ENCODE results near the gene CHN2. TPM values are rescaled to one million over a fixed set of nuclear protein-coding genes. Genes with fewer than 3 reads are reported as not detected.

CHN2 gene
- total RNA-seq, 2 experiments from 2014 or later, result 1.7 to 1.8 TPM

DNA sequence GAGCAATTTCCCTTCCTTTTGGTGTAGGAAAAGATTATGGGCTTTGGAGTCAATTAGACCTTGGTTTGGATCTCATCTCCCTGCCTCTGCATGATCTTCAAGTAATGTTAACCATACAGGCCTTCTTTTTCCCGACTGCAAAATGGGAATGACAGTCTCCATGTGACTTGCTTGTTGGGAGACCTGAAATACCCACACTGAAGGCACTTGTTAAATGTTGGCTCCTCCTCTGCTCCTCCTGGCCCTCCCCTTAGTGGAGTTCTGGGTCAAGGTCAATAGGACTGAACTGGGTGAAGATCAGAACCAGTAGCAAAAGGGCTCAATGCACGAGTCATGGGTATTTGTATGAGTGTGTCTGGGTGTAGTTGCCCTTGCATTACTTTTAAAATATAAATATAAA lies 189.7 kb downstream of the CHN2 start:
- no peak overlapping the region for H3K27ac Mint-ChIP-seq
- no peaks in the 10 kb centered on the region for H3K36me3 Mint-ChIP-seq (ENCODE audit: low read depth)
- TF ChIP-seq, protein P1, sequence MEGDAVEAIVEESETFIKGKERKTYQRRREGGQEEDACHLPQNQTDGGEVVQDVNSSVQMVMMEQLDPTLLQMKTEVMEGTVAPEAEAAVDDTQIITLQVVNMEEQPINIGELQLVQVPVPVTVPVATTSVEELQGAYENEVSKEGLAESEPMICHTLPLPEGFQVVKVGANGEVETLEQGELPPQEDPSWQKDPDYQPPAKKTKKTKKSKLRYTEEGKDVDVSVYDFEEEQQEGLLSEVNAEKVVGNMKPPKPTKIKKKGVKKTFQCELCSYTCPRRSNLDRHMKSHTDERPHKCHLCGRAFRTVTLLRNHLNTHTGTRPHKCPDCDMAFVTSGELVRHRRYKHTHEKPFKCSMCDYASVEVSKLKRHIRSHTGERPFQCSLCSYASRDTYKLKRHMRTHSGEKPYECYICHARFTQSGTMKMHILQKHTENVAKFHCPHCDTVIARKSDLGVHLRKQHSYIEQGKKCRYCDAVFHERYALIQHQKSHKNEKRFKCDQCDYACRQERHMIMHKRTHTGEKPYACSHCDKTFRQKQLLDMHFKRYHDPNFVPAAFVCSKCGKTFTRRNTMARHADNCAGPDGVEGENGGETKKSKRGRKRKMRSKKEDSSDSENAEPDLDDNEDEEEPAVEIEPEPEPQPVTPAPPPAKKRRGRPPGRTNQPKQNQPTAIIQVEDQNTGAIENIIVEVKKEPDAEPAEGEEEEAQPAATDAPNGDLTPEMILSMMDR (IDR thresholded peaks at IDR 0.05), result no peak
- H3K9me3 Mint-ChIP-seq, result no peaks in the 10 kb centered on the region
- ChIA-PET POLR2A (no interaction called here), CTCF (no interaction called here)
- H3K27me3 Mint-ChIP-seq, result no peaks in the 10 kb centered on the region
- no peak for ATAC-seq
- no peaks in the 10 kb centered on the region for H3K4me1 Mint-ChIP-seq (ENCODE audit: low read depth)
- DNase-seq, result no peak
- no peak overlapping the region for H3K4me3 Mint-ChIP-seq
- intact Hi-C loops (cut with micrococcal nuclease), result no loop called here

DNA sequence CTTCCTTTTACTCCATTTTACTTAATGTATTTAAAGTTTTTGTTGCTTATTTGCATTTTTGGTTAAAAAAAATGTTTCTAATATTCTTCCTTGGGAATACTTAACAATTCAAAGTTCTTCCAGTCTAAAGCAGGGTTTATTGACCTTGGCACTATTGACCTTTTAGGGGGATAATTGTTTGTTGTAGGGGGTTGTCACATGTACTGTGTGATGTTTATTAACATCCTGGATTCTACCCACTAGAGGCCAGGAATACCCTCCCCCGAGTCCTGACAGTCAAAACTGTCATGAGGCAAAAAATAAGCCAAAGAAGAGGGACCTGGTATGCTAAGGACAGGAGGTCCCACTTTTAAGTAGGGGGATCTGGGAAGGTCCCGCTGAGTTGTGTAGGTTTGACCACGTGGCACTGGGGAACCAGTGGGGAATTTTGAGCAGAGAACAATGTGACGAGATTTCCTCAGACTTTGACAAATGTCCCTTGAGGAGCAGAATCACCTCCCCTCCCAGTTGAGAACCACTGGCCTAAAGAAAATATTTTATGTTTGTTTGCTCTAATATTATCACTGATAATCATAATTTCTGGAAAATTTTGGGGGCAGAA lies 190.7 kb downstream of the CHN2 start:
- ChIA-PET POLR2A (no interaction called here), CTCF (no interaction called here)
- Mint-ChIP-seq H3K36me3 (ENCODE audit: low read depth) (no peaks in the 10 kb centered on the region), H3K4me1 (ENCODE audit: low read depth) (no peaks in the 10 kb centered on the region), H3K4me3 (no peak overlapping the region), H3K9me3 (no peaks in the 10 kb centered on the region), H3K27me3 (no peaks in the 10 kb centered on the region), H3K27ac (no peak overlapping the region)
- intact Hi-C loops (cut with micrococcal nuclease), result no loop called here
- ATAC-seq (no peak), DNase-seq (no peak)
- TF ChIP-seq, protein P1 (IDR thresholded peaks at IDR 0.05), result no peak

DNA sequence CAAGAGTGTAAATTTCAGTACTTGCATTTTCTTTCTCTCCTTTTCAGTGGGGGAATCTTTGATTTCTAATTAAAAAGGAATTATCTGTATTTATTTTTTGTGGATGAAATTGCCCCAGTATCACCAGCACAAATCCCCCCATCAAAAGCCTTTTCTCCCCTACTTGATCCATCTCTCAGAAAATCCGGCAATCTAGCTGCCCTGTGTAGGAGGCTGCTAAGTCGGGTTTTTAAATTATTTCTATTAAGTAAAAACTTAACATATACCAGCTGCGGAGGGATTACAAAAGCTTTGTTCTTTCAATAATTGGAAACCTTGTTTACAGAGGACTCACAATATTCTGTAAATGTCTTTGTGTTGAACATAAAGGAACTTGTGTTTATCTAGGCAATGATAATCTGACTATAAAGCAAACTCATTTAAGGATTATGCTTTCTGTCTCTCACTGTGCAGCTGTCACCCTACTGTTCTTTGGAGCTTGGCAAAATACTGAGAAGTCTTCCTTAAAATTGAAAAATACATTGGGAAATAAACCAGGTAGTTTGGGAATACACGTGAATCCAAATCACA lies 191.7 kb downstream of the CHN2 start:
- no peaks in the 10 kb centered on the region for H3K9me3 Mint-ChIP-seq

DNA sequence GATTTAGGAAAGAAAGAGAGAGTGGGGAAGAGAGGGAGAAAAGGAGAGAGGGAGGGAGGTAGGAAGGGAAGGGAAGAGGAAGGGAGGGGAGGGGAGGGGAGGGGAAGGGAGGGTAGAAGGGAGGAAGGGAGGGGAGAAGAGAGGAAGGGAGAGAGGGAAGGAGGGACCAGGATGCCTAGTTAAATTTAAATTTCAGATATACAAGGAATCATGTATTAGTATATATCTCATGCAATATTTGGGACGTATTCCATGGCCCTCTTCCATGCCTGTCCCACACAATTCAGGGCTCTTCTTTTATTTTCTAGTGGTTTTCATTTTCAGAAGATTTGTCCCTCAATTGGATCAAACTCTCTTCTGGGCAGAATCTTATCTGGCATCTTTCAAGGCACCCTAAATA lies 196.7 kb downstream of the CHN2 start:
- H3K4me1 Mint-ChIP-seq (ENCODE audit: low read depth), result no peaks in the 10 kb centered on the region
- no peaks in the 10 kb centered on the region for H3K36me3 Mint-ChIP-seq (ENCODE audit: low read depth)
- no peaks in the 10 kb centered on the region for H3K9me3 Mint-ChIP-seq
- ChIA-PET POLR2A (no interaction called here), CTCF (interaction anchor here (0.6 to 1.7 kb wide), 2 partner anchors 17 to 202 kb away, joined by 3 to 7 read pairs; no protein-coding TSS in a partner anchor)
- H3K27ac Mint-ChIP-seq, result no peak overlapping the region
- H3K27me3 Mint-ChIP-seq, result no peaks in the 10 kb centered on the region
- ATAC-seq, result no peak
- intact Hi-C loops (cut with micrococcal nuclease), result no loop called here
- TF ChIP-seq, protein P1 (IDR thresholded peaks at IDR 0.05), result no peak
- H3K4me3 Mint-ChIP-seq, result no peak overlapping the region
- no peak for DNase-seq

More for the DNA sequence above, 191.7 kb downstream of the CHN2 start:
- no peaks in the 10 kb centered on the region for H3K4me1 Mint-ChIP-seq (ENCODE audit: low read depth)
- DNase-seq (no peak), ATAC-seq (no peak)
- ChIA-PET POLR2A (no interaction called here), CTCF (no interaction called here)
- no peak overlapping the region for H3K27ac Mint-ChIP-seq
- intact Hi-C loops (cut with micrococcal nuclease), result no loop called here
- no peak overlapping the region for H3K4me3 Mint-ChIP-seq
- TF ChIP-seq, protein P1 (IDR thresholded peaks at IDR 0.05), result no peak
- no peaks in the 10 kb centered on the region for H3K36me3 Mint-ChIP-seq (ENCODE audit: low read depth)
- H3K27me3 Mint-ChIP-seq, result no peaks in the 10 kb centered on the region

DNA sequence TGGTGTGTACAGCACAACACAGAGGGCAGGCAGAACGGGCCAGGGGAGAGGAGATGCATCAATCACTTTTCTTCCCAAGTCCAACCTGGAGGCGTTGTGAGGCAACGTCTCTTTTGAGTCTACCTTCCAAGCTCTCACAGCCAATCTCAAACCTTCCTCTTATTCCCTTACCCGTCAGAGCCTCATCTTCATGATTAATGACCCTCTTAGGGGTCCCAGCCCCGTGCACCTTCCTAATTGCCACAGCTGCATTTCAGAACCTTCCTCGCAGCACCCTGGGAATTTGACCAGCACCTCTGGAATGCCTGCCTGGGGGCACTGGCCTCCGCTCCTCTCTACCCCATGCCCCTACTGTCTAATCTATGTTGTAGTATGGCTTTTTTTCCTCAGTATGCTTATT lies 199.7 kb downstream of the CHN2 start:
- CTCF ChIA-PET, result interaction anchor here (1.5 kb wide), 1 partner anchor 471 kb away, joined by 3 read pairs; no protein-coding TSS in a partner anchor
- TF ChIP-seq, protein P1 (IDR thresholded peaks at IDR 0.05), result no peak
- H3K27me3 Mint-ChIP-seq, result no peaks in the 10 kb centered on the region
- POLR2A ChIA-PET, result no interaction called here
- H3K27ac Mint-ChIP-seq, result no peak overlapping the region
- H3K4me3 Mint-ChIP-seq, result no peak overlapping the region
- no peaks in the 10 kb centered on the region for H3K9me3 Mint-ChIP-seq
- no peak for DNase-seq
- intact Hi-C loops (cut with micrococcal nuclease), result no loop called here
- ATAC-seq, result no peak
- H3K36me3 Mint-ChIP-seq (ENCODE audit: low read depth), result no peaks in the 10 kb centered on the region
- peaks cover 4% of the 10 kb centered on the region for H3K4me1 Mint-ChIP-seq (ENCODE audit: low read depth)

All from activated CD8-positive, alpha-beta T cell treated with anti-CD3 and anti-CD28 coated beads for 36 hours (primary cell).